GM23338 (cell line): ENCODE data around the gene INO80.

Experiments
- EZH2 ChIP-seq: fragments of 200-600 bp; sonication (generic); IDR thresholded peaks from one replicate; pipeline ENCODE4 v1.8.0; 2017; ENCODE audit warnings: antibody characterized with exemption, mild to moderate bottlenecking, low read depth; ENCODE audit not compliant: unreplicated experiment
- EZH2phosphoT487 ChIP-seq: fragments of 200-600 bp; sonication (generic); IDR thresholded peaks from one replicate; pipeline ENCODE4 v1.8.1; 2018; ENCODE audit warnings: antibody characterized with exemption; ENCODE audit not compliant: unreplicated experiment
- POLR2AphosphoS5 ChIP-seq: IDR thresholded peaks from 2 replicates; pipeline ENCODE4 v1.6.1; 2016; ENCODE audit warnings: antibody characterized with exemption, low read depth
- TF ChIP-seq, protein P1 (sequence below): IDR thresholded peaks from one replicate; pipeline ENCODE4 v1.6.1; 2018; ENCODE audit warnings: antibody characterized with exemption; ENCODE audit not compliant: unreplicated experiment
- TF ChIP-seq, protein P2 (sequence below), 2 experiments: fragments of 200-600 bp in 1 of 2; sonication (generic) in 1 of 2; conservative IDR thresholded peaks; 2 replicates each; pipeline versions ENCODE4 v1.5.1 to v1.6.1; 2016 to 2017; ENCODE audit warnings: antibody characterized with exemption in 2 of 2, low read depth in 2 of 2, mild to moderate bottlenecking in 2 of 2, moderate library complexity in 1 of 2

- TF ChIP-seq, protein P1, sequence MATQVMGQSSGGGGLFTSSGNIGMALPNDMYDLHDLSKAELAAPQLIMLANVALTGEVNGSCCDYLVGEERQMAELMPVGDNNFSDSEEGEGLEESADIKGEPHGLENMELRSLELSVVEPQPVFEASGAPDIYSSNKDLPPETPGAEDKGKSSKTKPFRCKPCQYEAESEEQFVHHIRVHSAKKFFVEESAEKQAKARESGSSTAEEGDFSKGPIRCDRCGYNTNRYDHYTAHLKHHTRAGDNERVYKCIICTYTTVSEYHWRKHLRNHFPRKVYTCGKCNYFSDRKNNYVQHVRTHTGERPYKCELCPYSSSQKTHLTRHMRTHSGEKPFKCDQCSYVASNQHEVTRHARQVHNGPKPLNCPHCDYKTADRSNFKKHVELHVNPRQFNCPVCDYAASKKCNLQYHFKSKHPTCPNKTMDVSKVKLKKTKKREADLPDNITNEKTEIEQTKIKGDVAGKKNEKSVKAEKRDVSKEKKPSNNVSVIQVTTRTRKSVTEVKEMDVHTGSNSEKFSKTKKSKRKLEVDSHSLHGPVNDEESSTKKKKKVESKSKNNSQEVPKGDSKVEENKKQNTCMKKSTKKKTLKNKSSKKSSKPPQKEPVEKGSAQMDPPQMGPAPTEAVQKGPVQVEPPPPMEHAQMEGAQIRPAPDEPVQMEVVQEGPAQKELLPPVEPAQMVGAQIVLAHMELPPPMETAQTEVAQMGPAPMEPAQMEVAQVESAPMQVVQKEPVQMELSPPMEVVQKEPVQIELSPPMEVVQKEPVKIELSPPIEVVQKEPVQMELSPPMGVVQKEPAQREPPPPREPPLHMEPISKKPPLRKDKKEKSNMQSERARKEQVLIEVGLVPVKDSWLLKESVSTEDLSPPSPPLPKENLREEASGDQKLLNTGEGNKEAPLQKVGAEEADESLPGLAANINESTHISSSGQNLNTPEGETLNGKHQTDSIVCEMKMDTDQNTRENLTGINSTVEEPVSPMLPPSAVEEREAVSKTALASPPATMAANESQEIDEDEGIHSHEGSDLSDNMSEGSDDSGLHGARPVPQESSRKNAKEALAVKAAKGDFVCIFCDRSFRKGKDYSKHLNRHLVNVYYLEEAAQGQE: no peak
- TF ChIP-seq EZH2 (no peak), POLR2AphosphoS5 (no peak), EZH2phosphoT487 (no peak)
- TF ChIP-seq, protein P2, sequence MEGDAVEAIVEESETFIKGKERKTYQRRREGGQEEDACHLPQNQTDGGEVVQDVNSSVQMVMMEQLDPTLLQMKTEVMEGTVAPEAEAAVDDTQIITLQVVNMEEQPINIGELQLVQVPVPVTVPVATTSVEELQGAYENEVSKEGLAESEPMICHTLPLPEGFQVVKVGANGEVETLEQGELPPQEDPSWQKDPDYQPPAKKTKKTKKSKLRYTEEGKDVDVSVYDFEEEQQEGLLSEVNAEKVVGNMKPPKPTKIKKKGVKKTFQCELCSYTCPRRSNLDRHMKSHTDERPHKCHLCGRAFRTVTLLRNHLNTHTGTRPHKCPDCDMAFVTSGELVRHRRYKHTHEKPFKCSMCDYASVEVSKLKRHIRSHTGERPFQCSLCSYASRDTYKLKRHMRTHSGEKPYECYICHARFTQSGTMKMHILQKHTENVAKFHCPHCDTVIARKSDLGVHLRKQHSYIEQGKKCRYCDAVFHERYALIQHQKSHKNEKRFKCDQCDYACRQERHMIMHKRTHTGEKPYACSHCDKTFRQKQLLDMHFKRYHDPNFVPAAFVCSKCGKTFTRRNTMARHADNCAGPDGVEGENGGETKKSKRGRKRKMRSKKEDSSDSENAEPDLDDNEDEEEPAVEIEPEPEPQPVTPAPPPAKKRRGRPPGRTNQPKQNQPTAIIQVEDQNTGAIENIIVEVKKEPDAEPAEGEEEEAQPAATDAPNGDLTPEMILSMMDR (conservative IDR thresholded peaks at IDR 0.05; ENCODE audit: low read depth in 2 of 2): no peak
These were observed 127.9 kb downstream of the INO80 start for GRCh38 chr15:40988156-40988555.
